GM23338 (cell line): ENCODE results near the gene MT1A. TPM values are rescaled to one million over a fixed set of nuclear protein-coding genes. Genes with fewer than 3 reads are reported as not detected.

Experiments
- ATAC-seq: fragments of 200-7000 bp; cut with Tn5 transposase; 3 replicates; pipeline ENCODE4 v1.9.1; 2020
- DNase-seq: peaks from one replicate; pipeline ENCODE4 v3.0.0-alpha.2; 2015; ENCODE audit warnings: low spot score
- H2AFZ ChIP-seq: fragments of 200-600 bp; sonication (generic); 2 replicates; pipeline ENCODE4 v1.8.0; 2016; ENCODE audit warnings: antibody characterized with exemption, mild to moderate bottlenecking, moderate library complexity
- H3F3A ChIP-seq: fragments of 200-600 bp; sonication (generic); replicated peaks from 2 replicates; pipeline ENCODE4 v1.8.0; 2017; ENCODE audit warnings: antibody characterized with exemption, mixed run types, low read depth
- H3K27ac ChIP-seq: fragments of 200-600 bp; sonication (generic); 2 replicates; pipeline ENCODE4 v1.6.1; 2016; ENCODE audit warnings: low read depth
- H3K27me3 ChIP-seq: fragments of 200-600 bp; sonication (generic); 2 replicates; pipeline ENCODE4 v1.8.0; 2016; ENCODE audit warnings: mild to moderate bottlenecking, mixed run types, moderate library complexity; ENCODE audit not compliant: insufficient read depth
- H3K36me3 ChIP-seq: fragments of 200-600 bp; sonication (generic); 2 replicates; pipeline ENCODE4 v1.8.0; 2016; ENCODE audit warnings: mild to moderate bottlenecking; ENCODE audit not compliant: insufficient read depth
- H3K4me1 ChIP-seq: fragments of 200-600 bp; sonication (generic); 2 replicates; pipeline ENCODE4 v1.8.0; 2016; ENCODE audit warnings: mild to moderate bottlenecking, moderate library complexity; ENCODE audit not compliant: insufficient read depth
- H3K4me2 ChIP-seq: fragments of 200-600 bp; sonication (generic); 2 replicates; pipeline ENCODE4 v1.7.1; 2017; ENCODE audit warnings: mixed run types
- H3K4me3 ChIP-seq: fragments of 200-600 bp; sonication (generic); 2 replicates; pipeline ENCODE4 v1.6.1; 2016; ENCODE audit warnings: mixed run types
- H3K79me2 ChIP-seq: fragments of 200-600 bp; sonication (generic); replicated peaks from 2 replicates; pipeline ENCODE4 v1.8.0; 2017; ENCODE audit warnings: mild to moderate bottlenecking; ENCODE audit not compliant: insufficient read depth
- H3K9me2 ChIP-seq: fragments of 200-600 bp; sonication (generic); 2 replicates; pipeline ENCODE4 v1.8.0; 2017; ENCODE audit not compliant: insufficient read depth
- H4K20me1 ChIP-seq: fragments of 200-600 bp; sonication (generic); replicated peaks from 2 replicates; pipeline ENCODE4 v1.8.0; 2017; ENCODE audit warnings: mild to moderate bottlenecking; ENCODE audit not compliant: insufficient read depth
- H3K27ac Mint-ChIP-seq: 2 replicates; pipeline ENCODE4 v1.8.0; 2020; ENCODE audit warnings: inconsistent platforms, mild to moderate bottlenecking, moderate library complexity, mixed read lengths
- H3K27me3 Mint-ChIP-seq: 3 replicates; pipeline ENCODE4 v1.8.0; 2022; ENCODE audit warnings: low read depth, mild to moderate bottlenecking, moderate library complexity, mixed read lengths, inconsistent platforms; ENCODE audit not compliant: insufficient read depth, poor library complexity
- H3K36me3 Mint-ChIP-seq: 3 replicates; pipeline ENCODE4 v1.8.0; 2021; ENCODE audit warnings: low read depth, mild to moderate bottlenecking, inconsistent platforms, moderate library complexity, mixed read lengths
- H3K4me1 Mint-ChIP-seq: 3 replicates; pipeline ENCODE4 v1.8.0; 2020; ENCODE audit warnings: mild to moderate bottlenecking, inconsistent platforms, mixed read lengths
- H3K4me3 Mint-ChIP-seq: 3 replicates; pipeline ENCODE4 v1.8.0; 2021; ENCODE audit warnings: moderate library complexity, mild to moderate bottlenecking, inconsistent platforms, mixed read lengths
- H3K9me3 Mint-ChIP-seq: 3 replicates; pipeline ENCODE4 v1.8.0; 2020; ENCODE audit warnings: moderate library complexity, mild to moderate bottlenecking, inconsistent platforms, mixed read lengths
- CREB1 ChIP-seq: fragments of 250-450 bp; sonication (Bioruptor Pico); IDR thresholded peaks from 2 replicates; pipeline ENCODE4 v1.5.0; 2020; ENCODE audit warnings: low read depth, mild to moderate bottlenecking, moderate library complexity
- CTCF ChIP-seq, 2 experiments: fragments of 200-600 bp in 1 of 2; sonication (generic) in 1 of 2; conservative IDR thresholded peaks; 2 replicates each; pipeline versions ENCODE4 v1.5.1 to v1.6.1; 2016 to 2017; ENCODE audit warnings: antibody characterized with exemption in 2 of 2, low read depth in 2 of 2, mild to moderate bottlenecking in 2 of 2, moderate library complexity in 1 of 2
- ETS1 ChIP-seq: IDR thresholded peaks from 2 replicates; pipeline ENCODE4 v1.6.1; 2016; ENCODE audit warnings: antibody characterized with exemption
- EZH2 ChIP-seq: fragments of 200-600 bp; sonication (generic); IDR thresholded peaks from one replicate; pipeline ENCODE4 v1.8.0; 2017; ENCODE audit warnings: antibody characterized with exemption, mild to moderate bottlenecking, low read depth; ENCODE audit not compliant: unreplicated experiment
- EZH2phosphoT487 ChIP-seq: fragments of 200-600 bp; sonication (generic); IDR thresholded peaks from one replicate; pipeline ENCODE4 v1.8.1; 2018; ENCODE audit warnings: antibody characterized with exemption; ENCODE audit not compliant: unreplicated experiment
- JUNB ChIP-seq: IDR thresholded peaks from one replicate; pipeline ENCODE4 v1.6.1; 2016; ENCODE audit warnings: antibody characterized with exemption; ENCODE audit not compliant: unreplicated experiment
- NANOG ChIP-seq: IDR thresholded peaks from 2 replicates; pipeline ENCODE4 v1.6.1; 2016; ENCODE audit warnings: antibody characterized with exemption, borderline replicate concordance
- POLR2AphosphoS5 ChIP-seq: IDR thresholded peaks from 2 replicates; pipeline ENCODE4 v1.6.1; 2016; ENCODE audit warnings: antibody characterized with exemption, low read depth
- REST ChIP-seq: IDR thresholded peaks from one replicate; pipeline ENCODE4 v1.6.1; 2018; ENCODE audit warnings: antibody characterized with exemption; ENCODE audit not compliant: unreplicated experiment
- STAT1 ChIP-seq: IDR thresholded peaks from one replicate; pipeline ENCODE4 v1.6.1; 2016; ENCODE audit warnings: antibody characterized with exemption; ENCODE audit not compliant: unreplicated experiment
- ZNF114 ChIP-seq: fragments of 250-450 bp; sonication (Bioruptor Pico); IDR thresholded peaks from 2 replicates; pipeline ENCODE4 v1.5.0; 2020; ENCODE audit warnings: mild to moderate bottlenecking, moderate library complexity
- ZNF331 ChIP-seq: fragments of 250-450 bp; sonication (Bioruptor Pico); IDR thresholded peaks from 2 replicates; pipeline ENCODE4 v1.5.0; 2020; ENCODE audit warnings: low read depth, mild to moderate bottlenecking, moderate library complexity
- ZNF462 ChIP-seq: fragments of 250-450 bp; sonication (Bioruptor Pico); IDR thresholded peaks from 2 replicates; pipeline ENCODE4 v1.5.0; 2020; ENCODE audit warnings: mild to moderate bottlenecking, moderate library complexity
- polyA plus RNA-seq: library from polyadenylated mRNA; unstranded; fragments of >200 nt; fragmentation: Nextera tagmentation; extraction: Ambion mirVana; gene quantifications from 2 replicates; pipeline ENCODE4 v1.2.1, GENCODE V29; 2016
- total RNA-seq: library from RNA; depleted of rRNA; stranded (reverse); fragments of >200 nt; shearing (Covaris generic); gene quantifications from 2 replicates; pipeline ENCODE4 v1.2.3, GENCODE V29; 2014

Gene MT1A
- total and polyA plus RNA-seq, 2 experiments from 2014 or later: 2.5 TPM; not detected in 1

- TF ChIP-seq EZH2: no peak
- no peak for TF ChIP-seq CTCF (conservative IDR thresholded peaks at IDR 0.05; ENCODE audit: low read depth in 2 of 2)
- TF ChIP-seq POLR2AphosphoS5: no peak
- TF ChIP-seq JUNB: no peak
- no peak for TF ChIP-seq ZNF114
- TF ChIP-seq NANOG: no peak
- TF ChIP-seq REST: no peak
- no peak for TF ChIP-seq EZH2phosphoT487
- no peak for TF ChIP-seq ZNF331 (CRISPR knock-in tag)
- TF ChIP-seq ZNF462 (CRISPR knock-in tag): no peak
- TF ChIP-seq ETS1: no peak
- TF ChIP-seq CREB1: no peak
- no peak for TF ChIP-seq STAT1
- no peak overlapping the region for H3K27ac ChIP-seq
These were observed 26.0 kb downstream of the MT1A start for GRCh38 chr16:56664506-56664905.

More at GRCh38 chr16:56664506-56664905, 26.0 kb downstream of the MT1A start:
- Mint-ChIP-seq H3K4me1 (peaks cover 38% of the 10 kb centered on the region), H3K27ac (no peak overlapping the region), H3K36me3 (peaks cover 34% of the 10 kb centered on the region), H3K27me3 (peaks cover 98% of the 10 kb centered on the region), H3K9me3 (peaks cover 3% of the 10 kb centered on the region; the same call in 1 of the 3 replicates), H3K4me3 (no peak overlapping the region)
- H3K4me3 ChIP-seq: no peak overlapping the region
- DNase-seq (no peak), ATAC-seq (no peak)
- peaks cover 100% of the 10 kb centered on the region for H3K27me3 ChIP-seq
- no peaks in the 10 kb centered on the region for H3K9me2 ChIP-seq
- peaks cover 36% of the 10 kb centered on the region for H3K4me1 ChIP-seq
- no peaks in the 10 kb centered on the region for H4K20me1 ChIP-seq
- no peak overlapping the region for H2AFZ ChIP-seq
- H3F3A ChIP-seq: peaks cover 11% of the 10 kb centered on the region
- H3K4me2 ChIP-seq: no peak overlapping the region
- H3K36me3 ChIP-seq: no peaks in the 10 kb centered on the region
- no peaks in the 10 kb centered on the region; the same call in 1 of the 2 replicates for H3K79me2 ChIP-seq
